Measurements from ENCODE around the gene ETFBKMT.

GRCh38 chr12:31655792-31656191 is 3.7 kb upstream of the ETFBKMT start:
- TF ChIP-seq, protein P1, sequence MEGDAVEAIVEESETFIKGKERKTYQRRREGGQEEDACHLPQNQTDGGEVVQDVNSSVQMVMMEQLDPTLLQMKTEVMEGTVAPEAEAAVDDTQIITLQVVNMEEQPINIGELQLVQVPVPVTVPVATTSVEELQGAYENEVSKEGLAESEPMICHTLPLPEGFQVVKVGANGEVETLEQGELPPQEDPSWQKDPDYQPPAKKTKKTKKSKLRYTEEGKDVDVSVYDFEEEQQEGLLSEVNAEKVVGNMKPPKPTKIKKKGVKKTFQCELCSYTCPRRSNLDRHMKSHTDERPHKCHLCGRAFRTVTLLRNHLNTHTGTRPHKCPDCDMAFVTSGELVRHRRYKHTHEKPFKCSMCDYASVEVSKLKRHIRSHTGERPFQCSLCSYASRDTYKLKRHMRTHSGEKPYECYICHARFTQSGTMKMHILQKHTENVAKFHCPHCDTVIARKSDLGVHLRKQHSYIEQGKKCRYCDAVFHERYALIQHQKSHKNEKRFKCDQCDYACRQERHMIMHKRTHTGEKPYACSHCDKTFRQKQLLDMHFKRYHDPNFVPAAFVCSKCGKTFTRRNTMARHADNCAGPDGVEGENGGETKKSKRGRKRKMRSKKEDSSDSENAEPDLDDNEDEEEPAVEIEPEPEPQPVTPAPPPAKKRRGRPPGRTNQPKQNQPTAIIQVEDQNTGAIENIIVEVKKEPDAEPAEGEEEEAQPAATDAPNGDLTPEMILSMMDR (IDR thresholded peaks at IDR 0.05; ENCODE audit: insufficient read depth, low read depth, low read length): no peak
- no peak for TF ChIP-seq EZH2 (IDR thresholded peaks at IDR 0.05; ENCODE audit: insufficient read depth, low read length)

Measured in astrocyte (in vitro differentiated cells and primary cell).